ENCODE data around the gene TGIF2.

- TF ChIP-seq CTCF (IDR thresholded peaks at IDR 0.05; ENCODE audit: low read depth, low read length) (no peak), EZH2phosphoT487 (IDR thresholded peaks at IDR 0.05; ENCODE audit: low read depth) (no peak)
Measured at GRCh38 chr20:36573103-36573797, at the start of gene TGIF2.
